Testis (tissue), 2 donors: Measurements from ENCODE around the gene SEMA4G.

Source experiments
- CTCF ChIP-seq, 3 experiments: fragments of 450-650 bp in 2 of 3; fragments of 200-600 bp in 1 of 3; sonication (generic) in 1 of 3; IDR thresholded peaks; one replicate each; pipeline ENCODE4 v1.5.1; 2016 to 2019; ENCODE audit warnings: antibody characterized with exemption in 3 of 3, mild to moderate bottlenecking in 2 of 3, moderate library complexity in 1 of 3
- POLR2A ChIP-seq: fragments of 450-650 bp; IDR thresholded peaks from one replicate; pipeline ENCODE4 v1.6.1; 2017; ENCODE audit warnings: antibody characterized with exemption, mild to moderate bottlenecking, moderate library complexity

- TF ChIP-seq CTCF (IDR thresholded peaks at IDR 0.05) (no peak), POLR2A (no peak)
Measured at GRCh38 chr10:101014966-101015581, 45.8 kb downstream of the SEMA4G start.
